ENCODE measurements around the gene REPS2. TPM values are rescaled to one million over a fixed set of nuclear protein-coding genes. Genes with fewer than 3 reads are reported as not detected.

The REPS2 gene
- total RNA-seq, 1 experiment from 2014 or later, result 4.5 TPM

DNA sequence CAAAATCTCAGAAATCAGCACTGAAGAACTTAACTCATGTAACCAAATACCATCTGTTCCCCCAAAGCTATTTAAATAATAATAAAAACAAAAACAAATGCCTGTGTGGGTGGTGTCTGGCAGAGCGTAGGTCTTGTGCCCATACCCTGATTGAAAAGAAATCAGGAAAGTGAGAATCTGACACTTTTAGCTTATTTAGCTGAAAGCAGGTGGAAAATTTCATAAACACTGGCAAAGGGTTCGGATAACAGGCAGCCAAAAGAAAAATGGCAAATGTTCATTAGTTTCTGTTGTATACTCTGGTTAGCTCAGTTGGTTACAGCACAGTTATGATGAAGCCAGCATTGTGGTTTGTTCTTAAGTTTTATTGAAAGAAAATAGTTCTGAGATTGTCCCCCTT lies 48.3 kb downstream of the REPS2 start:
- Histone ChIP-seq H3K36me3 (ENCODE audit: control insufficient read depth, insufficient read depth, low read length) (no peaks in the 10 kb centered on the region), H3K4me3 (ENCODE audit: low read depth in 2 of 2, low read length in 2 of 2) (no peak overlapping the region), H3K9me3 (ENCODE audit: control insufficient read depth, insufficient read depth, low read depth, low read length) (no peaks in the 10 kb centered on the region), H3K4me1 (ENCODE audit: control insufficient read depth, insufficient read depth, low read length) (no peaks in the 10 kb centered on the region), H3K27ac (ENCODE audit: low read length) (no peak overlapping the region), H3K27me3 (ENCODE audit: control insufficient read depth, insufficient read depth, low read length) (no peaks in the 10 kb centered on the region)
- CTCF ChIA-PET, result no interaction called here
- no TSS peak for BruUV-seq (replicated peaks)
- no peak for ATAC-seq
- intact Hi-C loops (cut with micrococcal nuclease; ENCODE audit: unreplicated experiment) (no loop called here), in situ Hi-C loops (cut with HindIII; ENCODE audit: low pct_unique_long_range_greater_than_20kb, low sequenced_read_pairs) (no loop called here)
- no peak for TF ChIP-seq SIN3A (IDR thresholded peaks at IDR 0.05; ENCODE audit: borderline replicate concordance, insufficient read depth, low read depth, low read length)
- TF ChIP-seq, protein P1, sequence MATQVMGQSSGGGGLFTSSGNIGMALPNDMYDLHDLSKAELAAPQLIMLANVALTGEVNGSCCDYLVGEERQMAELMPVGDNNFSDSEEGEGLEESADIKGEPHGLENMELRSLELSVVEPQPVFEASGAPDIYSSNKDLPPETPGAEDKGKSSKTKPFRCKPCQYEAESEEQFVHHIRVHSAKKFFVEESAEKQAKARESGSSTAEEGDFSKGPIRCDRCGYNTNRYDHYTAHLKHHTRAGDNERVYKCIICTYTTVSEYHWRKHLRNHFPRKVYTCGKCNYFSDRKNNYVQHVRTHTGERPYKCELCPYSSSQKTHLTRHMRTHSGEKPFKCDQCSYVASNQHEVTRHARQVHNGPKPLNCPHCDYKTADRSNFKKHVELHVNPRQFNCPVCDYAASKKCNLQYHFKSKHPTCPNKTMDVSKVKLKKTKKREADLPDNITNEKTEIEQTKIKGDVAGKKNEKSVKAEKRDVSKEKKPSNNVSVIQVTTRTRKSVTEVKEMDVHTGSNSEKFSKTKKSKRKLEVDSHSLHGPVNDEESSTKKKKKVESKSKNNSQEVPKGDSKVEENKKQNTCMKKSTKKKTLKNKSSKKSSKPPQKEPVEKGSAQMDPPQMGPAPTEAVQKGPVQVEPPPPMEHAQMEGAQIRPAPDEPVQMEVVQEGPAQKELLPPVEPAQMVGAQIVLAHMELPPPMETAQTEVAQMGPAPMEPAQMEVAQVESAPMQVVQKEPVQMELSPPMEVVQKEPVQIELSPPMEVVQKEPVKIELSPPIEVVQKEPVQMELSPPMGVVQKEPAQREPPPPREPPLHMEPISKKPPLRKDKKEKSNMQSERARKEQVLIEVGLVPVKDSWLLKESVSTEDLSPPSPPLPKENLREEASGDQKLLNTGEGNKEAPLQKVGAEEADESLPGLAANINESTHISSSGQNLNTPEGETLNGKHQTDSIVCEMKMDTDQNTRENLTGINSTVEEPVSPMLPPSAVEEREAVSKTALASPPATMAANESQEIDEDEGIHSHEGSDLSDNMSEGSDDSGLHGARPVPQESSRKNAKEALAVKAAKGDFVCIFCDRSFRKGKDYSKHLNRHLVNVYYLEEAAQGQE (IDR thresholded peaks at IDR 0.05; ENCODE audit: insufficient read depth in 1 of 2, low read depth in 2 of 2, low read length in 1 of 2), result no peak
- DNase-seq (ENCODE audit: low read depth, low spot score), result no peak
- POLR2A ChIA-PET, result no interaction called here

DNA sequence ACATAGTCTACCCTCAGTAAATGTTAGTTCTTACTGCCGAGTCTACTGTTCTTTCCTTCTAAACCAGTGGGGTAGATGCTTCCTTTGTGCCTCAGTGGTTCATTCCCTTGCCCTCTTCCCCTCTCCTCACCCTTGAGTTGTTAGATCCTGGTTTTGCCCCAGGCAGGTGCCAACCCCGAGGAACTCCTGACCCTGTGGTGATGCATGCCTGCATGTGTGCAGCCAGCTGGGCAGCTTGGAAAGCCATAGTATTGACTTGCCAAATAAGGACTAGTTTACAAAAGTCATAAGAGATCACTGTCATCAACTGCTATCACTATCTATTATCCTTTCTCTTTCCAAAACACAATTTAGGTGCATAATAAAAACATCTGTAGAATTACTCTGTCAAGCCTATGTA lies 50.9 kb downstream of the REPS2 start:
- intact Hi-C loops (cut with micrococcal nuclease; ENCODE audit: unreplicated experiment) (no loop called here), in situ Hi-C loops (cut with HindIII; ENCODE audit: low pct_unique_long_range_greater_than_20kb, low sequenced_read_pairs) (no loop called here)
- Histone ChIP-seq H3K4me3 (ENCODE audit: low read depth in 2 of 2, low read length in 2 of 2) (no peak overlapping the region), H3K4me1 (ENCODE audit: control insufficient read depth, insufficient read depth, low read length) (no peaks in the 10 kb centered on the region), H3K27ac (ENCODE audit: low read length) (no peak overlapping the region), H3K27me3 (ENCODE audit: control insufficient read depth, insufficient read depth, low read length) (no peaks in the 10 kb centered on the region), H3K36me3 (ENCODE audit: control insufficient read depth, insufficient read depth, low read length) (no peaks in the 10 kb centered on the region), H3K9me3 (ENCODE audit: control insufficient read depth, insufficient read depth, low read depth, low read length) (no peaks in the 10 kb centered on the region)
- TF ChIP-seq POLR2AphosphoS5 (IDR thresholded peaks at IDR 0.05; ENCODE audit: low read depth, low read length) (no peak), SIN3A (IDR thresholded peaks at IDR 0.05; ENCODE audit: borderline replicate concordance, insufficient read depth, low read depth, low read length) (no peak), TCF7L2 (IDR thresholded peaks at IDR 0.05; ENCODE audit: low read depth, low read length) (no peak)
- TF ChIP-seq, protein P2, sequence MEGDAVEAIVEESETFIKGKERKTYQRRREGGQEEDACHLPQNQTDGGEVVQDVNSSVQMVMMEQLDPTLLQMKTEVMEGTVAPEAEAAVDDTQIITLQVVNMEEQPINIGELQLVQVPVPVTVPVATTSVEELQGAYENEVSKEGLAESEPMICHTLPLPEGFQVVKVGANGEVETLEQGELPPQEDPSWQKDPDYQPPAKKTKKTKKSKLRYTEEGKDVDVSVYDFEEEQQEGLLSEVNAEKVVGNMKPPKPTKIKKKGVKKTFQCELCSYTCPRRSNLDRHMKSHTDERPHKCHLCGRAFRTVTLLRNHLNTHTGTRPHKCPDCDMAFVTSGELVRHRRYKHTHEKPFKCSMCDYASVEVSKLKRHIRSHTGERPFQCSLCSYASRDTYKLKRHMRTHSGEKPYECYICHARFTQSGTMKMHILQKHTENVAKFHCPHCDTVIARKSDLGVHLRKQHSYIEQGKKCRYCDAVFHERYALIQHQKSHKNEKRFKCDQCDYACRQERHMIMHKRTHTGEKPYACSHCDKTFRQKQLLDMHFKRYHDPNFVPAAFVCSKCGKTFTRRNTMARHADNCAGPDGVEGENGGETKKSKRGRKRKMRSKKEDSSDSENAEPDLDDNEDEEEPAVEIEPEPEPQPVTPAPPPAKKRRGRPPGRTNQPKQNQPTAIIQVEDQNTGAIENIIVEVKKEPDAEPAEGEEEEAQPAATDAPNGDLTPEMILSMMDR (IDR thresholded peaks at IDR 0.05), result no peak
- TF ChIP-seq, protein P1 (IDR thresholded peaks at IDR 0.05; ENCODE audit: insufficient read depth in 1 of 2, low read depth in 2 of 2, low read length in 1 of 2), result no peak
- BruUV-seq (replicated peaks), result no TSS peak
- ChIA-PET POLR2A (no interaction called here), CTCF (no interaction called here)
- no peak for DNase-seq (ENCODE audit: low read depth, low spot score)
- ATAC-seq, result no peak

All from Panc1 (cell line).